DND-41 (cell line): ENCODE data around the gene SQSTM1.

Source experiments
- EZH2 ChIP-seq: IDR thresholded peaks from 3 replicates; pipeline ENCODE4 v1.6.1; 2012; ENCODE audit warnings: borderline replicate concordance, low read depth, mild to moderate bottlenecking, moderate library complexity, low read length, inconsistent platforms; ENCODE audit not compliant: severe bottlenecking
- TF ChIP-seq, protein P1 (sequence below): IDR thresholded peaks from 2 replicates; pipeline ENCODE4 v1.5.1; 2012; ENCODE audit warnings: borderline replicate concordance, low read length, moderate library complexity, mild to moderate bottlenecking; ENCODE audit not compliant: poor library complexity, severe bottlenecking; ENCODE audit errors: extremely low read depth

GRCh38 chr5:179833709-179834070 is 13.0 kb downstream of the SQSTM1 start:
- TF ChIP-seq, protein P1, sequence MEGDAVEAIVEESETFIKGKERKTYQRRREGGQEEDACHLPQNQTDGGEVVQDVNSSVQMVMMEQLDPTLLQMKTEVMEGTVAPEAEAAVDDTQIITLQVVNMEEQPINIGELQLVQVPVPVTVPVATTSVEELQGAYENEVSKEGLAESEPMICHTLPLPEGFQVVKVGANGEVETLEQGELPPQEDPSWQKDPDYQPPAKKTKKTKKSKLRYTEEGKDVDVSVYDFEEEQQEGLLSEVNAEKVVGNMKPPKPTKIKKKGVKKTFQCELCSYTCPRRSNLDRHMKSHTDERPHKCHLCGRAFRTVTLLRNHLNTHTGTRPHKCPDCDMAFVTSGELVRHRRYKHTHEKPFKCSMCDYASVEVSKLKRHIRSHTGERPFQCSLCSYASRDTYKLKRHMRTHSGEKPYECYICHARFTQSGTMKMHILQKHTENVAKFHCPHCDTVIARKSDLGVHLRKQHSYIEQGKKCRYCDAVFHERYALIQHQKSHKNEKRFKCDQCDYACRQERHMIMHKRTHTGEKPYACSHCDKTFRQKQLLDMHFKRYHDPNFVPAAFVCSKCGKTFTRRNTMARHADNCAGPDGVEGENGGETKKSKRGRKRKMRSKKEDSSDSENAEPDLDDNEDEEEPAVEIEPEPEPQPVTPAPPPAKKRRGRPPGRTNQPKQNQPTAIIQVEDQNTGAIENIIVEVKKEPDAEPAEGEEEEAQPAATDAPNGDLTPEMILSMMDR: no peak
- TF ChIP-seq EZH2: no peak
